Fibroblast of villous mesenchyme (primary cell): Measurements from ENCODE around the gene CTNNA3. TPM values are rescaled to one million over a fixed set of nuclear protein-coding genes. Genes with fewer than 3 reads are reported as not detected.

Experiments
- DNase-seq: peaks from one replicate; pipeline ENCODE4 v3.0.0-alpha.2; 2010; ENCODE audit warnings: low read depth
- H3K4me3 ChIP-seq: 2 replicates; pipeline ENCODE4 v1.5.1; 2011; ENCODE audit warnings: low read depth, mild to moderate bottlenecking, low read length
- total RNA-seq: library from RNA; depleted of rRNA; stranded (reverse); fragments of >200 nt; gene quantifications from 2 replicates; pipeline ENCODE4 v1.2.3, GENCODE V29; 2012
- TF ChIP-seq, protein P1 (sequence below): IDR thresholded peaks from 2 replicates; pipeline ENCODE4 v1.5.1; 2012; ENCODE audit warnings: low read depth, mild to moderate bottlenecking, low read length; ENCODE audit not compliant: insufficient read depth

CTNNA3 gene
- total RNA-seq, 1 donor, result not detected

DNA sequence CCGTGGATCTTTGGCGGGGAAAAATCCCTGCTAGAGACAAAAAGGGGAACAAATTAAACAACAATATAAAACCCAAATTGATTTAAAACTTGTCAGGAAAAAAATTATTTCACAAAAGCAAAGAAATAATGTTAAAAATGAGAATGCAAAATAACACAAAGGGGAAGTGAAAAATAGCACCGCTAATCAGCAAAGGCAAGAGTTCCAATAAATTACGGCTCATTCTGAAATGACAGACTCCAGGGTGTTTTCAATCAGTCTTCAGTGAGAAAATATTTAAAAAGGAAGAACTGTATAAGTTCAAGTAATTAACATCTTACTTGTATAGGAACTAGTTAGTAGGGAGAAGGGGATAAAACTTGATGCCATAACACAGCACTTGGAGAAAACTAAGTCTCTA is 433.3 kb downstream of the CTNNA3 start:
- no peak for DNase-seq
- TF ChIP-seq, protein P1, sequence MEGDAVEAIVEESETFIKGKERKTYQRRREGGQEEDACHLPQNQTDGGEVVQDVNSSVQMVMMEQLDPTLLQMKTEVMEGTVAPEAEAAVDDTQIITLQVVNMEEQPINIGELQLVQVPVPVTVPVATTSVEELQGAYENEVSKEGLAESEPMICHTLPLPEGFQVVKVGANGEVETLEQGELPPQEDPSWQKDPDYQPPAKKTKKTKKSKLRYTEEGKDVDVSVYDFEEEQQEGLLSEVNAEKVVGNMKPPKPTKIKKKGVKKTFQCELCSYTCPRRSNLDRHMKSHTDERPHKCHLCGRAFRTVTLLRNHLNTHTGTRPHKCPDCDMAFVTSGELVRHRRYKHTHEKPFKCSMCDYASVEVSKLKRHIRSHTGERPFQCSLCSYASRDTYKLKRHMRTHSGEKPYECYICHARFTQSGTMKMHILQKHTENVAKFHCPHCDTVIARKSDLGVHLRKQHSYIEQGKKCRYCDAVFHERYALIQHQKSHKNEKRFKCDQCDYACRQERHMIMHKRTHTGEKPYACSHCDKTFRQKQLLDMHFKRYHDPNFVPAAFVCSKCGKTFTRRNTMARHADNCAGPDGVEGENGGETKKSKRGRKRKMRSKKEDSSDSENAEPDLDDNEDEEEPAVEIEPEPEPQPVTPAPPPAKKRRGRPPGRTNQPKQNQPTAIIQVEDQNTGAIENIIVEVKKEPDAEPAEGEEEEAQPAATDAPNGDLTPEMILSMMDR, result no peak
- no peak overlapping the region for H3K4me3 ChIP-seq

DNA sequence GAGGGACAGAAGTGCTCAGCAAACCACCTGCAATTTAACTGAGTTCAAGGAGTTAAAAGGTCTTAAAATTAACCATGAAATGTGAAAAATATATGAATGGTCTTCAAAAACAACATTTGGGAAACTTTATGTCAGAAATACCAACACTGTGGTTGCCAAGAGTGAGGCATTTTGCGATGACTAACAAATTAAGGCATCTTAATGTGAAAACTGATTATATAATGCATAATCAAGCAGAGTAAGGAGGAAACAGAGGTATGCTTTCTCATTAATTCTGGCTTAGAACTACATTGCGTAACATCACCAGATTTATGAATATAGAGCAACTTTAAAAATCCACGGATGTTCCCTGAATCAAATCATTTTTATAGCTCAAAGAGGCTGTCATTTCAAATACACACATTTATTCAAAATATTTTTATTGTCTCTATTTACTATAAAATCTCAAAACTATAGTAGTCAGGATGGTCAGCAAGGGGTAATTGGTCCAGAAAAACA is 434.6 kb downstream of the CTNNA3 start:
- DNase-seq, result no peak
- no peak overlapping the region for H3K4me3 ChIP-seq
- TF ChIP-seq, protein P1, result no peak

DNA sequence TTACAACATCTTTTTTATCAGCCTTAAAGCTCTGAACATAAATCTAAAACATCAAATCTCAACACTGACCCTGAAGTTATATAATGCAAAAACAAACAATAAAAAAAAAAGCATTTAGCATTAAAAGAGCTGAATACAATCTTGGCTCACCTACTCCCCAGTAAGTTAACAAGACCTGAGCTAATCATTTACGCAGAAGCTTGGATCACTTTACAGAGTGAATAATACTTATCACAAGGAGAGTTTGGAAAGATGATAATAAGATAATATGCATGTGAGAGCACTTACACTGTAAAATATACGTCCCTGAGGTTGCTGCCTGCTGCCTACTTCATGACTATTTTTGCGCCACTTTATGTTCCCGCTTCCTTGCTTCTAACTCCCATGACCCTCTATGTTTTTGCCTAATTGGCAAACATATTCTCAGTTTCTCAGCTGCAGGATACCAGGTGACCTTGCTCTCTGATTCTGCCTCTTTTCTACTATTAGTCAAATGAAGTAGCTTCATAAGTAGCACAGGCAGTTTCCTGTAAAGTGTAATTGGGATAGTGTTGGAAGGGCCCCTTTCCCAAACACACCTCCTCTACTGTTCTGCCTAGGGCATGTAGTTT is 436.6 kb downstream of the CTNNA3 start:
- no peak for DNase-seq
- no peak overlapping the region for H3K4me3 ChIP-seq
- TF ChIP-seq, protein P1, result no peak

DNA sequence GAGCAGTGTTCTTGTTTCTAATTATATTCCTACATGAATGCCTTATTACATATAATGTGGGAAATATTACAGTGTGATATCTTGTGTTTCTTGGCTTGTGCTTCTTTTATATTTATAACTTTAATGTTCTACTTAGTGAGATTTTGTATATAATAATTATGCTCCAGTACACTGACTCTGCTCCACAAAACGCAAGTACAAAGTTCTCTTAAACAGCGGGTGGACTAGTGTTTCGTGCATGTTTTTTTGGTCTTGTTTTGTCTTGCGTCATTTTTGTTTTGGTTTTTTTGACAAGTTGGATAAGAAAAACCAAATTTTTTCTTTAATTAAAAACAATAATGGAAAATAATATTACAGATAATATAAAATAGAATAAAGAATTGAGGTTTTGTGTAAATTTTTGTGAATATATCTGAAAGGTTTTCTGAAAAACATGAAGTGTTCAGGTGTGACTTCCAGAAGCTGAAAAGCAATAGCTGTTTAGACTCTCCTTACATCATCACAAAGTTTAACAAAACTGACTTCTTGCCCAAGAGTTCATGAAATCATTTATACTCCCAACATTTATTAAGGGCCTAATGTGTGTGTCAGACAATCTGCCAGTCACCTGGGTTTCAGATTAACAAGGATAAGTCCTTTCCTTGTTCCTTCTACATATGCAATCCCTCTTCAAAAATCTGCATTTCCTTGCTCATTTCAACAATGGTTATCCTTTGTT is 438.4 kb downstream of the CTNNA3 start:
- no peak overlapping the region for H3K4me3 ChIP-seq
- DNase-seq, result no peak
- TF ChIP-seq, protein P1, result no peak

DNA sequence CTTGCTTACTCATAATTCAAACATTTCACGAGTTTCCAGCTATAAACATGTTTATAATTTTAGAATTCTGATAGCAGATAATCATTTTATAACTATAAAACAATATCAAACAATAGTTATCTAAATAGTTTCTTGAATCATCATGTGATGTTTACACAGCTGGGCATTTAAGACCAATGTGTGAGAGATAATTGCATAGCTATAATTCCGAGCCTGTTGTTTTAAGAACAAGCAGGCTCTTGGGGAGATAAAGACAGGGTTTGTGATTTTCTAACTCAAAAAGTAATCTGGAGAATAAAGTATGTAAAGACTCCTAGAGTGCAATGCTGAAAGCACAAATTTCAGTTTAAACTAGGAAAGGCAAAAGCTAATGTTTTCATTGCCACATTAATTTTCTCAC is 439.0 kb downstream of the CTNNA3 start:
- H3K4me3 ChIP-seq, result no peak overlapping the region
- TF ChIP-seq, protein P1, result no peak
- no peak for DNase-seq

DNA sequence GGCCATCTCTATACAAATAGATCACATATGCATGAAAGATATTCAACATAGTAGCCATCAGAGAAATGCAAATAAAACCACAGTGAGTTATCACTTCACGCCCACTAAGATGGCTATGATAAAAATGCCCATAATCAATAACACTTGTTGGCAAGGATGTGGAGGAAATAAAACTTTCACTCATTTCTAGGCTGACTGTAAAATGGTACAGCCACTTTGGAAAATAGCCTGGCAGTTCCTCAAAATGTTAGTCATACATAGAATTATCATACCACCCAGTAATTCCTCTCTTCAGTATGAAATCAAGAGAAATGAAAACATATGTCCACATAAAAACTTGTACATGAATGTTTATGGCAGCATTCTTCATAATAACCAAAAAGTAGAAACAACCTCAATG is 445.3 kb downstream of the CTNNA3 start:
- H3K4me3 ChIP-seq, result no peak overlapping the region
- no peak for DNase-seq
- TF ChIP-seq, protein P1, result no peak
